WTC11 (cell line): Measurements from ENCODE around the gene ROR2. TPM values are rescaled to one million over a fixed set of nuclear protein-coding genes. Genes with fewer than 3 reads are reported as not detected.
"Not testable (repeated sequence)": the region's sequence is repeated elsewhere in the genome, so short reads cannot be mapped to it uniquely, and the experiment has no call there.

ENCODE experiments used
- ATAC-seq: fragments of 200-7000 bp; cut with Tn5 transposase; 2 replicates; pipeline ENCODE4 v1.10.0; 2021; ENCODE audit warnings: mild to moderate bottlenecking, moderate library complexity
- CTCF ChIA-PET: fragments of 300-600 bp; sonication (Branson Sonifier 250); formaldehyde crosslinking; loops from one replicate; lab custom pipeline; 2021; ENCODE audit warnings: antibody characterized with exemption; lab: Charles Lee
- POLR2A ChIA-PET: fragments of 350-600 bp; sonication (Branson Sonifier 250); formaldehyde crosslinking; loops from one replicate; lab custom pipeline; 2021; ENCODE audit warnings: antibody characterized with exemption; lab: Charles Lee
- DNase-seq: peaks from one replicate; pipeline ENCODE4 v3.0.0; 2021; ENCODE audit warnings: low spot score
- H3K27ac Mint-ChIP-seq: 2 replicates; pipeline ENCODE4 v1.8.0; 2021; ENCODE audit warnings: mixed read lengths
- H3K27me3 Mint-ChIP-seq: 2 replicates; pipeline ENCODE4 v1.8.0; 2021; ENCODE audit warnings: low read depth, mild to moderate bottlenecking, moderate library complexity, mixed read lengths
- H3K36me3 Mint-ChIP-seq: 2 replicates; pipeline ENCODE4 v1.8.0; 2021; ENCODE audit warnings: mixed read lengths
- H3K4me1 Mint-ChIP-seq: 2 replicates; pipeline ENCODE4 v1.8.0; 2022; ENCODE audit warnings: mixed read lengths
- H3K4me3 Mint-ChIP-seq: 2 replicates; pipeline ENCODE4 v1.8.0; 2021; ENCODE audit warnings: mild to moderate bottlenecking, moderate library complexity, mixed read lengths
- H3K9me3 Mint-ChIP-seq: 2 replicates; pipeline ENCODE4 v1.8.0; 2021; ENCODE audit warnings: mixed read lengths
- ATF1 ChIP-seq: sonication (generic); formaldehyde crosslinking; IDR thresholded peaks from 2 replicates; pipeline ENCODE4 v1.8.1; 2023; ENCODE audit warnings: mild to moderate bottlenecking, moderate library complexity, missing genetic modification reagents
- CREB1 ChIP-seq: sonication (generic); formaldehyde crosslinking; IDR thresholded peaks from 2 replicates; pipeline ENCODE4 v1.8.0; 2023; ENCODE audit warnings: mild to moderate bottlenecking, missing genetic modification reagents
- CREM ChIP-seq: sonication (generic); formaldehyde crosslinking; IDR thresholded peaks from 2 replicates; pipeline ENCODE4 v1.8.1; 2022; ENCODE audit warnings: mild to moderate bottlenecking, missing genetic modification reagents, moderate library complexity
- FOXP1 ChIP-seq: sonication (generic); formaldehyde crosslinking; IDR thresholded peaks from 2 replicates; pipeline ENCODE4 v1.8.0; 2022; ENCODE audit warnings: missing genetic modification reagents, mild to moderate bottlenecking, moderate library complexity, borderline replicate concordance
- MYBL2 ChIP-seq: sonication (generic); formaldehyde crosslinking; IDR thresholded peaks from 2 replicates; pipeline ENCODE4 v1.8.1; 2023; ENCODE audit warnings: mild to moderate bottlenecking, moderate library complexity, missing genetic modification reagents
- NFATC4 ChIP-seq: fragments of 250-450 bp; sonication (Bioruptor Pico); IDR thresholded peaks from 2 replicates; pipeline ENCODE4 v1.9.0; 2021; ENCODE audit warnings: mild to moderate bottlenecking
- NFYB ChIP-seq: sonication (generic); formaldehyde crosslinking; conservative IDR thresholded peaks from 2 replicates; pipeline ENCODE4 v1.8.0; 2022; ENCODE audit warnings: low read depth, missing genetic modification reagents
- NR1H2 ChIP-seq: sonication (generic); formaldehyde crosslinking; IDR thresholded peaks from 2 replicates; pipeline ENCODE4 v1.9.0; 2021; ENCODE audit warnings: mild to moderate bottlenecking, moderate library complexity, missing genetic modification reagents
- OVOL2 ChIP-seq: fragments of 250-450 bp; sonication (Bioruptor Pico); IDR thresholded peaks from 2 replicates; pipeline ENCODE4 v1.9.0; 2021; ENCODE audit warnings: mild to moderate bottlenecking, borderline replicate concordance
- PREB ChIP-seq: sonication (generic); formaldehyde crosslinking; IDR thresholded peaks from 2 replicates; pipeline ENCODE4 v1.8.1; 2022; ENCODE audit warnings: mild to moderate bottlenecking, missing genetic modification reagents, moderate library complexity, borderline replicate concordance
- TCF7 ChIP-seq: sonication (generic); formaldehyde crosslinking; IDR thresholded peaks from 2 replicates; pipeline ENCODE4 v1.8.0; 2022; ENCODE audit warnings: mild to moderate bottlenecking, low read depth, missing genetic modification reagents, moderate library complexity
- USF1 ChIP-seq: sonication (generic); formaldehyde crosslinking; IDR thresholded peaks from 2 replicates; pipeline ENCODE4 v1.8.0; 2022; ENCODE audit warnings: mild to moderate bottlenecking, missing genetic modification reagents
- ZNF138 ChIP-seq: sonication (generic); formaldehyde crosslinking; conservative IDR thresholded peaks from 2 replicates; pipeline ENCODE4 v1.8.1; 2022; ENCODE audit warnings: mild to moderate bottlenecking, moderate library complexity, missing genetic modification reagents
- ZNF317 ChIP-seq: sonication (generic); formaldehyde crosslinking; IDR thresholded peaks from 2 replicates; pipeline ENCODE4 v1.8.1; 2023; ENCODE audit warnings: low read depth, mild to moderate bottlenecking, moderate library complexity, missing genetic modification reagents, borderline replicate concordance
- ZNF532 ChIP-seq: fragments of 250-450 bp; sonication (Bioruptor Pico); IDR thresholded peaks from 2 replicates; pipeline ENCODE4 v1.9.0; 2021; ENCODE audit warnings: mild to moderate bottlenecking, borderline replicate concordance
- total RNA-seq: library from RNA; stranded (reverse); gene quantifications from 3 replicates; pipeline ENCODE4 v1.2.3, GENCODE V29; 2021

Gene ROR2
- total RNA-seq, 1 experiment from 2014 or later, result 19.8 TPM

GRCh38 chr9:91798273-91799112, 151.5 kb downstream of the ROR2 start:
- DNase-seq, H3K4me3 Mint-ChIP-seq, ATAC-seq, H3K4me1 Mint-ChIP-seq, H3K27ac Mint-ChIP-seq, POLR2A ChIA-PET, H3K9me3 Mint-ChIP-seq, H3K36me3 Mint-ChIP-seq, H3K27me3 Mint-ChIP-seq: not testable (repeated sequence)
- CTCF ChIA-PET, result interaction anchor here (0.7 kb wide), 1 partner anchor 152 kb away, joined by 3 read pairs; no protein-coding TSS in a partner anchor

GRCh38 chr9:91797517-91797916, 152.5 kb downstream of the ROR2 start:
- H3K4me1 Mint-ChIP-seq, DNase-seq, H3K36me3 Mint-ChIP-seq, POLR2A ChIA-PET, H3K9me3 Mint-ChIP-seq, CTCF ChIA-PET, ATAC-seq, H3K27ac Mint-ChIP-seq, H3K4me3 Mint-ChIP-seq, H3K27me3 Mint-ChIP-seq: not testable (repeated sequence)

- DNase-seq, H3K27ac Mint-ChIP-seq, H3K4me1 Mint-ChIP-seq, H3K36me3 Mint-ChIP-seq, H3K4me3 Mint-ChIP-seq, H3K9me3 Mint-ChIP-seq, H3K27me3 Mint-ChIP-seq, ATAC-seq: not testable (repeated sequence)
- POLR2A ChIA-PET, result interaction anchor here (0.7 kb wide), 1 partner anchor 158 kb away, joined by 6 read pairs; no protein-coding TSS in a partner anchor
- CTCF ChIA-PET, result interaction anchor here (0.6 to 0.9 kb wide), 2 partner anchors 21 to 1970 kb away, joined by 3 read pairs; no protein-coding TSS in a partner anchor
Observed at GRCh38 chr9:91796516-91796915, 153.5 kb downstream of the ROR2 start.

GRCh38 chr9:91795598-91796241, 154.3 kb downstream of the ROR2 start:
- no peaks in the 10 kb centered on the region for H3K27me3 Mint-ChIP-seq
- TF ChIP-seq MYBL2 (no peak), ATF1 (CRISPR knock-in tag) (no peak), CREM (CRISPR knock-in tag) (no peak), CREB1 (CRISPR knock-in tag) (no peak), ZNF138 (CRISPR knock-in tag) (no peak), TCF7 (CRISPR knock-in tag) (no peak), USF1 (CRISPR knock-in tag) (no peak), NFYB (CRISPR knock-in tag) (no peak), ZNF317 (CRISPR knock-in tag) (no peak), NR1H2 (CRISPR knock-in tag) (no peak), PREB (CRISPR knock-in tag) (no peak), ZNF532 (CRISPR knock-in tag) (no peak), FOXP1 (no peak), OVOL2 (CRISPR knock-in tag) (no peak), NFATC4 (no peak)
- H3K4me1 Mint-ChIP-seq, result peaks cover 4% of the 10 kb centered on the region; the same call in 1 of the 2 replicates
- H3K27ac Mint-ChIP-seq, result no peak overlapping the region
- ChIA-PET CTCF (interaction anchor here (0.7 to 1.2 kb wide), 3 partner anchors 20 to 160 kb away, joined by 3 to 4 read pairs (median 3); no protein-coding TSS in a partner anchor), POLR2A (interaction anchor here (0.7 kb wide), 1 partner anchor 159 kb away, joined by 6 read pairs; no protein-coding TSS in a partner anchor)
- H3K36me3 Mint-ChIP-seq, result no peaks in the 10 kb centered on the region
- no peaks in the 10 kb centered on the region for H3K9me3 Mint-ChIP-seq
- H3K4me3 Mint-ChIP-seq, result no peak overlapping the region
- ATAC-seq (no peak), DNase-seq (no peak)

GRCh38 chr9:91793371-91793770, 156.7 kb downstream of the ROR2 start:
- POLR2A ChIA-PET, result not testable (repeated sequence)

More at GRCh38 chr9:91793371-91793770, 156.7 kb downstream of the ROR2 start:
- CTCF ChIA-PET, result interaction anchor here (1.9 kb wide), 1 partner anchor 35 kb away, joined by 6 read pairs; no protein-coding TSS in a partner anchor
- not testable (repeated sequence) for H3K27ac Mint-ChIP-seq, DNase-seq, H3K4me1 Mint-ChIP-seq, H3K27me3 Mint-ChIP-seq, H3K9me3 Mint-ChIP-seq, ATAC-seq, H3K4me3 Mint-ChIP-seq, H3K36me3 Mint-ChIP-seq
